Colonic mucosa (tissue), 4 donors: Measurements from ENCODE around the gene RAB6D. TPM values are rescaled to one million over a fixed set of nuclear protein-coding genes. Genes with fewer than 3 reads are reported as not detected.
"Not testable (repeated sequence)": the region's sequence is repeated elsewhere in the genome, so short reads cannot be mapped to it uniquely, and the experiment has no call there.

Experiments used
- DNase-seq: peaks from one replicate; pipeline ENCODE4 v3.0.0-alpha.2; 2020
- H3K27ac ChIP-seq: fragments of 200-600 bp; one replicate; pipeline ENCODE4 v1.8.0; 2021
- H3K27me3 ChIP-seq: fragments of 200-600 bp; one replicate; pipeline ENCODE4 v1.8.0; 2021
- H3K36me3 ChIP-seq: fragments of 200-600 bp; one replicate; pipeline ENCODE4 v1.8.0; 2021
- H3K4me1 ChIP-seq: fragments of 200-600 bp; one replicate; pipeline ENCODE4 v1.8.0; 2021; ENCODE audit warnings: mild to moderate bottlenecking
- H3K4me3 ChIP-seq: fragments of 200-600 bp; one replicate; pipeline ENCODE4 v1.8.0; 2021
- H3K9ac ChIP-seq, 2 donors: one replicate each; pipeline ENCODE4 v1.7.0; 2013; ENCODE audit warnings: control low read depth in 2 of 2, low read depth in 2 of 2, low read length in 2 of 2
- H3K9me3 ChIP-seq: fragments of 200-600 bp; one replicate; pipeline ENCODE4 v1.8.0; 2021
- CTCF ChIP-seq: fragments of 200-600 bp; IDR thresholded peaks from one replicate; pipeline ENCODE4 v1.8.0; 2022; ENCODE audit warnings: antibody characterized with exemption, mild to moderate bottlenecking
- intact Hi-C: fragments of 100-400 bp; cut with DNase I; formaldehyde crosslinking; loops from one replicate; pipeline ENCODE4 v1.14.1; 2022
- total RNA-seq, 2 donors: library from RNA; stranded (reverse); fragmentation: NEBNext Ultra II Directional in 1 of 2; extraction: Animal tissue kit (Norgen Biotek cat#: 25700) in 1 of 2; gene quantifications; one replicate each; pipeline ENCODE4 v1.2.1, GENCODE V29; 2021
- donor health status: healthy.
- donor health status: DM: no; HTN: no; CAD: no.
- donor health status: DM: no; HTN: no; CAD: no.

The RAB6D gene
- total RNA-seq, 2 donors from 2014 or later = 2.5 to 3.9 TPM

- Histone ChIP-seq H3K9ac (no peak overlapping the region), H3K36me3 (no peaks in the 10 kb centered on the region), H3K9me3 (no peaks in the 10 kb centered on the region), H3K27ac (no peak overlapping the region), H3K27me3 (no peaks in the 10 kb centered on the region), H3K4me1 (no peaks in the 10 kb centered on the region), H3K4me3 (no peak overlapping the region)
- intact Hi-C loops = no loop called here
- no peak for DNase-seq
- TF ChIP-seq CTCF = no peak
These were observed 1.5 kb upstream of the RAB6D start for GRCh38 chr2:131365452-131365851.

GRCh38 chr2:131363213-131363612 is 755 bp downstream of the RAB6D start:
- intact Hi-C loops, DNase-seq, H3K27me3 ChIP-seq: not testable (repeated sequence)

GRCh38 chr2:131361773-131362172 is 2.2 kb downstream of the RAB6D start:
- H3K36me3 ChIP-seq, DNase-seq, H3K27me3 ChIP-seq, H3K9ac ChIP-seq, H3K9me3 ChIP-seq, H3K4me1 ChIP-seq, H3K4me3 ChIP-seq, H3K27ac ChIP-seq, intact Hi-C loops: not testable (repeated sequence)

More at GRCh38 chr2:131363213-131363612, 755 bp downstream of the RAB6D start:
- not testable (repeated sequence) for H3K9ac ChIP-seq, H3K27ac ChIP-seq, H3K9me3 ChIP-seq, H3K4me1 ChIP-seq, H3K36me3 ChIP-seq, H3K4me3 ChIP-seq

GRCh38 chr2:131353167-131353697 is 10.7 kb downstream of the RAB6D start:
- H3K36me3 ChIP-seq, H3K9me3 ChIP-seq, H3K27ac ChIP-seq, DNase-seq, H3K4me1 ChIP-seq, H3K4me3 ChIP-seq, intact Hi-C loops, H3K9ac ChIP-seq, H3K27me3 ChIP-seq: not testable (repeated sequence)

- Histone ChIP-seq H3K27me3 (no peaks in the 10 kb centered on the region), H3K36me3 (no peaks in the 10 kb centered on the region), H3K9ac (no peak overlapping the region), H3K9me3 (no peaks in the 10 kb centered on the region), H3K4me3 (no peak overlapping the region), H3K4me1 (no peaks in the 10 kb centered on the region), H3K27ac (no peak overlapping the region)
- DNase-seq = no peak
- TF ChIP-seq CTCF = no peak
- intact Hi-C loops = no loop called here
These were observed 14.9 kb downstream of the RAB6D start for GRCh38 chr2:131349021-131349420.

GRCh38 chr2:131347035-131347434 is 16.9 kb downstream of the RAB6D start:
- DNase-seq, intact Hi-C loops: not testable (repeated sequence)

GRCh38 chr2:131339307-131339706 is 24.7 kb downstream of the RAB6D start:
- H3K4me3 ChIP-seq, intact Hi-C loops, H3K4me1 ChIP-seq, DNase-seq, H3K27ac ChIP-seq, H3K9me3 ChIP-seq, H3K9ac ChIP-seq, H3K36me3 ChIP-seq, H3K27me3 ChIP-seq: not testable (repeated sequence)

More at GRCh38 chr2:131347035-131347434, 16.9 kb downstream of the RAB6D start:
- H3K27me3 ChIP-seq, H3K4me3 ChIP-seq, H3K4me1 ChIP-seq, H3K36me3 ChIP-seq, H3K27ac ChIP-seq, H3K9ac ChIP-seq, H3K9me3 ChIP-seq: not testable (repeated sequence)

GRCh38 chr2:131335319-131335718 is 28.6 kb downstream of the RAB6D start:
- DNase-seq, H3K4me3 ChIP-seq, H3K9me3 ChIP-seq, H3K9ac ChIP-seq, H3K27me3 ChIP-seq, H3K36me3 ChIP-seq, intact Hi-C loops, H3K4me1 ChIP-seq, H3K27ac ChIP-seq: not testable (repeated sequence)

GRCh38 chr2:131332709-131333108 is 31.3 kb downstream of the RAB6D start:
- H3K9ac ChIP-seq, H3K27ac ChIP-seq, intact Hi-C loops, DNase-seq, H3K36me3 ChIP-seq, H3K4me1 ChIP-seq, H3K27me3 ChIP-seq, H3K9me3 ChIP-seq, H3K4me3 ChIP-seq: not testable (repeated sequence)

GRCh38 chr2:131331000-131331399 is 33.0 kb downstream of the RAB6D start:
- H3K9me3 ChIP-seq, DNase-seq, H3K9ac ChIP-seq, H3K4me3 ChIP-seq, intact Hi-C loops, H3K4me1 ChIP-seq, H3K27ac ChIP-seq, H3K36me3 ChIP-seq, H3K27me3 ChIP-seq: not testable (repeated sequence)
